ENCODE results near the gene FMR1. TPM values are rescaled to one million over a fixed set of nuclear protein-coding genes. Genes with fewer than 3 reads are reported as not detected.

Gene FMR1
- polyA plus RNA-seq (ENCODE audit: insufficient read depth in 1 of 5, insufficient read length in 5 of 5, low replicate concordance in 1 of 5): 10 to 100 TPM; 55.3 to 83.2 (median 80.6) TPM
- long read RNA-seq, donor 1, full-length matches to known transcripts: 6 of 6 reads
- long read RNA-seq, donor 1, partial matches to known transcripts: 0 of 6 reads
- long read RNA-seq, donor 1, other reads (novel, unspliced or antisense): 0 of 6 reads
- long read RNA-seq, donor 2, full-length matches to known transcripts: 5 of 44 reads
- long read RNA-seq, donor 2, partial matches to known transcripts: 39 of 44 reads
- long read RNA-seq, donor 2, other reads (novel, unspliced or antisense): 0 of 44 reads
- long read RNA-seq, donor 3, full-length matches to known transcripts: 2 of 2 reads
- long read RNA-seq, donor 3, partial matches to known transcripts: 0 of 2 reads
- long read RNA-seq, donor 3, other reads (novel, unspliced or antisense): 0 of 2 reads
- long read RNA-seq, donor 4, full-length matches to known transcripts: 6 of 6 reads
- long read RNA-seq, donor 4, partial matches to known transcripts: 0 of 6 reads
- long read RNA-seq, donor 4, other reads (novel, unspliced or antisense): 0 of 6 reads
- long read RNA-seq, donor 5, full-length matches to known transcripts: 2 of 2 reads
- long read RNA-seq, donor 5, partial matches to known transcripts: 0 of 2 reads
- long read RNA-seq, donor 5, other reads (novel, unspliced or antisense): 0 of 2 reads
- long read RNA-seq, donor 6, partial matches to known transcripts: 0 of 2 reads
- long read RNA-seq, donor 6, other reads (novel, unspliced or antisense): 0 of 2 reads
- long read RNA-seq, donor 7, full-length matches to known transcripts: 2 of 2 reads
- long read RNA-seq, donor 7, partial matches to known transcripts: 0 of 2 reads
- long read RNA-seq, donor 7, other reads (novel, unspliced or antisense): 0 of 2 reads
- long read RNA-seq, donor 8, partial matches to known transcripts: 0 of 4 reads
- long read RNA-seq, donor 8, other reads (novel, unspliced or antisense): 0 of 4 reads

DNA sequence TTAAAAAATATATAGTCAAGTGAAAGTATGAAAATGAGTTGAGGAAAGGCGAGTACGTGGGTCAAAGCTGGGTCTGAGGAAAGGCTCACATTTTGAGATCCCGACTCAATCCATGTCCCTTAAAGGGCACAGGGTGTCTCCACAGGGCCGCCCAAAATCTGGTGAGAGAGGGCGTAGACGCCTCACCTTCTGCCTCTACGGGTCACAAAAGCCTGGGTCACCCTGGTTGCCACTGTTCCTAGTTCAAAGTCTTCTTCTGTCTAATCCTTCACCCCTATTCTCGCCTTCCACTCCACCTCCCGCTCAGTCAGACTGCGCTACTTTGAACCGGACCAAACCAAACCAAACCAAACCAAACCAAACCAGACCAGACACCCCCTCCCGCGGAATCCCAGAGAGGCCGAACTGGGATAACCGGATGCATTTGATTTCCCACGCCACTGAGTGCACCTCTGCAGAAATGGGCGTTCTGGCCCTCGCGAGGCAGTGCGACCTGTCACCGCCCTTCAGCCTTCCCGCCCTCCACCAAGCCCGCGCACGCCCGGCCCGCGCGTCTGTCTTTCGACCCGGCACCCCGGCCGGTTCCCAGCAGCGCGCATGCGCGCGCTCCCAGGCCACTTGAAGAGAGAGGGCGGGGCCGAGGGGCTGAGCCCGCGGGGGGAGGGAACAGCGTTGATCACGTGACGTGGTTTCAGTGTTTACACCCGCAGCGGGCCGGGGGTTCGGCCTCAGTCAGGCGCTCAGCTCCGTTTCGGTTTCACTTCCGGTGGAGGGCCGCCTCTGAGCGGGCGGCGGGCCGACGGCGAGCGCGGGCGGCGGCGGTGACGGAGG is at the start of gene FMR1:
FMR1 (plus strand) TSS at position 728 of the 831 bp plus-strand sequence. CDS start 261 bp downstream, outside the sequence.
- peak; percentile 88 to 91 for DNase-seq

DNA sequence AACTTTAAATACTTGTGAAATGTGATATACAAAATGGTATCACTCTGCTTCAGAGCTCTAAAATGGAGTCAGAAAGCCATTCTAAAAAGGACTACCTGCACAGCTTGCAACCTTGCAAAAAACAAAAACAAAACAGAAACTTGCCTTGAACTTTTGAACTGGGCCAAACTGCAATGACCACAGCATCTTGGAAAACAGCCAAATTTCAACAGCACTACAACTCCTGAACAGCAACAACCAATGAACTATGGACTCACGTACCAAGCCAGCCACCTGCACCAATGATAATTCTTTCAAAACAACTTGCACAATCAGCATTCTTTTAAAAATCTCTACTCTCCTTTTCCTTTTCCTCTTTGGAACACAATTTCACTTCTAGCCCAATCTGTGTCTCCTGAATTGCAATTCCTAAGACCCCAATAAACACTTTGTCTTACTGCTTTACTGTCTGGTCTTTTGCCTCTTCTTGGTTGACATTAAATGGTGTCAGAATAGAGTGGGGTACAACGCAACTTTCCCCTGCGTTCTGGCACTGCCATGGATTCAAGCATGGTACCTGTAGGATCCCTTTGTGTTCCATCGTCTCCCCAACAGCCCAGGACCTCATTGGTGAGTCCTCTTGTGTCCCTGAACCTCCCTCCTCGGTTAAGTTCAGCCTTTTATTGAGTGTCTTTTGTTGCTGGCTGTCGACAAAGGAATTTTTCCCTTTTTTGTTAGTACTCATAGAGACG is 35.7 kb upstream of the FMR1 start:
- no peak for DNase-seq

GRCh38 chrX:147876849-147877646 is 34.7 kb upstream of the FMR1 start:
- DNase-seq: no peak

DNA sequence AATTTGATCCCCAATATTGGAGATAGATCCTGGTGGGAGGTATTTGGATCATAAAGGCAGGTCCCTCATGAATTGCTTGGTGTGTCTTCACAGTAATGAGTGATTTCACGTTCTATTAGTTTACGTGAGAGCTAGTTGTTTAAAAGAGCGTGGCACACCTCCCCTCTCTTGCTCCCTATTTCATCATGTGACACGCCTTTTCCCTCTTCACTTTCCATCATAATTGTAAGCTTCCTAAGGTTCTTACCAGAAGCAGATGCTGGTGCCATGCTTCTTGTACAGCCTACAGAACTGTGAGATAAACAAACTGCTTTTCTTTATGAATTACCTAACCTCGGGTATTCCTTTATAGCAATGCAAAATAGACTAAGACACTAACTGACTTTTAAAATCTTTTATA is 34.0 kb upstream of the FMR1 start:
- no peak for DNase-seq

DNA sequence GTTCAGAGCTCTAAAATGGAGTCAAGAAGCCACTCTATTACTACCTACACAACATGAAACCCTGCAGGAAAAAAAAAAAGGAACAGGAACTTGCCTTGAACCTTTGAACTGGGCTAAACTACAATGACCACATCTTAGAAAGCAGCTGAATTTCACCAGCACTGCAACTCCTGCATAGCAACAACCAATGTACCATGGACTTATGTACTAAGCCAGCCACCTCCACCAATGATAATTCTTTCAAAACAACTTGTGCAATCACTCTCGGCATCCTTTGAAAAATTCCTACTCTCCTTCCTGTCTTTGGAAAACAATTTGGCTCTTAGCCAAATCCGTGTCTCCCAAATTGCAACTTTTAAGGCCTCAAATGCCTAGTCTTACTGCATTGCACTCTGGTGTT is 26.8 kb upstream of the FMR1 start:
- DNase-seq: no peak

GRCh38 chrX:147890756-147891155 is 21.0 kb upstream of the FMR1 start:
- DNase-seq: no peak

GRCh38 chrX:147891896-147892295 is 19.8 kb upstream of the FMR1 start:
- DNase-seq: no peak

DNA sequence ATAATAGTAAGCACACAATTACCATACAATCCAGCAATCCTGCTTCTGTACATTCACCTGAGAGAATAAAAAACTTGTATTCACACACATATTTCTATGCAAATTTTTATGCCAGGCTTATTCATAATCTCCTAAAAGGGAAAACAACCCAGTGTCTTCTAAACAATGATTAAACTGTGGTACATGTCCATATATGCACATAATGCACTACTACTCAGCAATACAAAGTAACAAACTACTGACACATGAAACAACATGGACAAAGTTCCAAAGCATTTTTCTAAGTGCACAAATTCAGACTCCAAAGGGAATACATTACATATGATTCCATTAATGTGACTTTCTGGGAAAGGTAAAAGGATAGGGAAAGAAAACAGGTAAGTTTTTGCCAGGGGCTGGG is 18.0 kb upstream of the FMR1 start:
- DNase-seq: no peak

- peak in 1 of 2 donors; percentile 29 for DNase-seq
Measured at GRCh38 chrX:147894366-147894963, 17.3 kb upstream of the FMR1 start.

DNA sequence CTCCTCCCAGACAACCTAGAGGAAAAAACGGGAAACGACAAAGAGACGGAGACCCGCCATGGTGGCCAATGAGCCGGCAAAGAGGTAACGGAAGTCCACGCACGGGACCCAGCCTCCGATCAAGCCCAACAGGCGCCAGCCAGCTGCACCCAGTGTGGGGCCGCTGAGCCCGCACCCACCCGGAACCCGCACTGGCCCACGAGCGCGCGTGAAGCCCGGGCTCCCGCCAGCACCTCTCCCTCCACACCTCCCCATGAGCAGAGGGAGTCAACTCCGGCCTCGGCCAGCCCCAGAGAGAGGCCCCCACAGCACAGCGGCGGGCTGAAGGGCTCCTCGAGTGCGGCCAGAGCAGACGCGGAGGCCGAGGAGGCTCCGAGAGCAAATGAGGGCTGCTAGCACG is 14.6 kb upstream of the FMR1 start:
- no peak for DNase-seq

DNA sequence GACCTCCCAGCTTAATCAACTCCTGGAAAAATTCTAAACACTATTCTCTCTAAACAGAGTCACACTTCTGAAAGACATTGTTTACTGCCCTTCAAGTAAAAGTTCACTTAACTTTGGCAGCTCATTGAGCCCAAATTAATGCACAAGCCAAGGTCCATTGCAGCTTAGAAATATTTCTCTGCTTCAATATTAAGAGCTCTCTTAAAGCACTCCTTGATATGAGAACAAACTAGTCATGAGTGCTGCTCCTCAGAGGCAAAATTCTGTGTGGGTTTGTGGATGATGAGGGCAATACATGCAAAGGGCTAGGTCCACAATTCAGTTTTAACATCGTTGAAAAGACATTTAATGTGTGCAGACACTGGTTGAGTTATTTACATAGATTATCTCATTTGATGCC is 12.8 kb upstream of the FMR1 start:
- DNase-seq: no peak

- DNase-seq: no peak
Measured at GRCh38 chrX:147899379-147900114, 12.2 kb upstream of the FMR1 start.

DNA sequence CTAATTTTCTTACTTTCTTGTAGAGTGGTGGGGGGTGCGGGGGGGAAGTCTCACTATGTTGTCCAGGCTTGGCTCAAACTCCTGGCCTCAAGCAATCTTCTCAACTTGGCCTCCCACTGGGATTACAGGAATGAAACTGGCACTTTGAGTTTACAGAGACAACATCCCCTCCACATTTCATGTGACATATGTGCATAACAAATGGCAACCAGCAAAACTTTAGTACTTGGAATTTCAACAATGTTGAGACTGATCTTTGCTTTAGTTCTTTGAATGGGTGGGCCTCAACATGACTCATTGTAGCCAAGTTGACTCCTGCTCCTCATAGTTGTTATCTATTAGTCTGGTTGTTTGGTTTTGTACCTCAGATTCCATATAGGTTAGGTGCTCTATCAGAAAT is 11.4 kb upstream of the FMR1 start:
- no peak for DNase-seq

- no peak for DNase-seq
Measured at GRCh38 chrX:147901461-147902126, 10.1 kb upstream of the FMR1 start.

- DNase-seq: no peak
Measured at GRCh38 chrX:147902270-147902669, 9.4 kb upstream of the FMR1 start.

DNA sequence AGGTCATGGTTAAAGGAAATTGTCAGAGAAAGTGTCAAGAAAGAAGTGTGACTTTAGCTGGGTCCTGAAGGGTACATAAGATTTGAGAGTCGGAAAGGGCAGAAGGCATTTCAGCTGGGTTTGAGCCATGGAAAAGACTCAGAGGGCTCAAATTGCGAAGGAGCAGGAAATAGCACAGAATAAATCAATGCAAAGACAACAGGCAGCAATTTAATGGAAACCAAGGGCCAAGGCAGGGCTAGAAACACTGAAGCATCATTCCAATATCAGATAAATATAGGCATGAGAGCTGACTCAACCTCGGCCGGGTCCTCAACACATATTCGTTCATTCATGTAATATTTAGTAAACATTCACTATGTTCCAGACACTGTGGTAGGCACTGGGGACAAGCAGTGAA is 3.6 kb upstream of the FMR1 start:
- no peak for DNase-seq

DNA sequence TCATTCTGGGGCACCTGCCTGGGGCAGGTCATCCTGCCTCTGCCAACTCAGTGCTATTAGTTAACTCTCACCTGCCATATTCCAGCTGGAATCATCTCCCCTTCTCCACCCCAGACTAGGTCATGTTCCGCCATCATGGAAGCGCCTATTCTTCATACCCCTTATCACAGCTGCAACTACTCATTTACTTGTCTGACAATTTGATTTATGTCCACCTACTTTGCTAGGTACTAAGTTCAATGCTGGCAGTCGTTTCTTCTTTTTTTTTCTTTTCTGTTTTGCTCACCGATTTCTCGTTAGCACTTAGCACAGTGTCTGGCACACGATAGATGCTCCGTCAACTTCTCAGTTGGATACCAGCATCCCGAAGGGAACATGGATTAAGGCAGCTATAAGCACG is 1.1 kb upstream of the FMR1 start:
- no peak for DNase-seq

GRCh38 chrX:147912093-147912801 is 528 bp downstream of the FMR1 start:
- DNase-seq: peak; percentile 44 to 53
